HS-5 (cell line): ENCODE results near the gene WNK2.

Experiments used
- DNase-seq: peaks from one replicate; pipeline ENCODE4 v3.0.0-alpha.2; 2012; ENCODE audit warnings: low read depth

WNK2 gene

GRCh38 chr9:93185266-93186214 is 1.6 kb downstream of the WNK2 start:
- no peak for DNase-seq

GRCh38 chr9:93186215-93186945 is 2.4 kb downstream of the WNK2 start:
- DNase-seq = no peak

DNA sequence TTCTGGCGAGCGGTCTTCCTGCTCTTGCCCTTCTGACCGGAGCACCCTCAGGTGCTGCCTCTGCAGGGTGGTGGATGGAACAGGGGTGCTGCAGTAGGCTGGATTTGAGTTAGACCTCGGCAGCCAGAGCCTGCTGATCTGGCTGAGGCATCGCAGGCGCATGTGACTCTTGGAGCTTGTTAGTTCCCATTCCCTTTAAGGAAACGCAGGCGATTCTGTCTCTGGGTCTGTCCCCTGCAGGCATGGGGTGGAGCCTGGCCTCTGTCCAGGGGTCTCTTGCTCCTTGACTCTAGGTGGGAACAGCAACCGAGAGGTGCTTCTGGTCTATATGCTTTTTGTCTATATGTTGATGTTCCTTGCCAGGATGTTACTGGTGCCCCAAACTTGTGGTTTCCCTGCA is 3.1 kb downstream of the WNK2 start:
- no peak for DNase-seq

- DNase-seq = no peak
Measured at GRCh38 chr9:93187574-93187973, 3.6 kb downstream of the WNK2 start.

DNA sequence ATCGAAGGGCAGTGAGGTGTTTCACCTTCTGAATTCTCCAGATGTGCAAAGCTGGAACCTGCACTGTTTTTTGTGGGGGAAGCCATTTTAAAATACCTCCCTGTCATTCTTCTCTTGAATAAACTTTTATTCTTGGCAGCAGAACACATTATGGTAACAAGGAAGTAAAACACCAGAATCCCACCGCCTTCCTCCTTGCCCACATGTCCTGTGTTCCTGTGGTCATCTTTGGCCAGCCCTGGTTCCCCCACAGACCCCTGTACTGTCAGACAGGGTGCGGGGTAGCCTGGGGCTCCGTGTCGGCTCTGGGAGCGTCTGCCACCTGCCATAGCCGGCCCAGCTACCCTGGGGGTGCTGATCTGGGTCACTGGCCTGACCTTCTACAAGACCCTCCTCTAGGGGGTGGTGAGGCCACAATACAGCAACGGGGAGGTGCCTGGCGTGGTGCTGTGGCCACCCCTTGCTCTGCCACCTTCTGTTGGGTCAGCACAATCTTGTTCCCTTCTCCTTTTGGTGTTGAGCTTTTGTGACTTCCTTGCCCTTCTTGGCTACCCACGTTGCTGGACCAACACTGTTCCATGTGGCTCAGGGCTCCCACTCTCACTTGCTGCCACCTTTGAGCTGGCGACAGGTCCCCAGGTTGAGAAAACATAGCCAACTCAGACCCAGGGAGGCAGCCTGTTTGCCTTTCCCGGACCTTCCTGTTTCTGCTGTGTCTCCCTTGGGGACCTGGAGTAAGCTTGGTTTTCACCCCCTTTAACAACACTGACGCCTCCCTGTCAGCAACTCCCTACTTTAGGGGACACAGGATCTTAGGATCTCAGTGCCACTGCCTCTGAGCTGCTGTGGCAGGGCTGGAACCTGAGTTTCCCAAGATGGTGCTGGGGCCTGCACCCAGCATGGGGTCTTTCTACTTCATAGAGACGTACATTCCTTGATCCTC is 4.8 kb downstream of the WNK2 start:
- no peak for DNase-seq

DNA sequence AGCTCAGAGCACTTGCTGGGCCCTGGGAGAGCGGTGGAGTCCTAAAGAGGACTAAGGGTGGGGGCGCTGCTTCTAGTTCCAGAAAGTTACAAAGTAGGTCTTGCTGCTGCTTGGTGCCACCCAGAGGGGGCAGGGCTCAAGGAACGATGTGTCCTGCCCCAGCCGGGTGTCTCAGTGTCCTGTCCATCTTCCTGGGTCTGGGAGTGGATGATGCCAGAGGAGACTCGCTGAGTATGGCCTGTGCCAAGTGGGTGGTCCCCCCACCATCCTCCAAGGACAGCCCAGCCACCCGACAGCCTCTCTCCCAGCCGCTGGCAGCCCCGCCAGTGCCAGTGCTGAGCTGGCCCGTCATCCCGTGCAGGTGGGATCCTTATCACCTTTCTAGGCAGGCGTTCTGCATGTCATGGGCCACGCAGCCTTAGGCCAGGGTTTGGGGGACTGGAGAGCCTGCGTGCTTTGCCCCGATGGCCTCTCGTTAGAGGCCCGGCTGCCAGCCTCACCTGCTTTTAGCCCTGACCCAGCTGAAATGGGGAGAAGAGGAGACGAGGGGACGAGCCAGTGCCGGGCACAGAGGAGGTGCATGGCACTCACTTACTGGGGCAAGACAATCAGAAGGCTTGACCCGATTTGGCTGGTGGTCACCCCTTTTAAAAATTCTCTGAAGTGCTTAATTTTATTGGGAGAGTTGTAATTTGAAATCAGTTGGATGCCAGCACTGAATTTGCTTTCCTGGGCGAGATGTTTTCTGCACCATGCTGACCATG is 5.6 kb downstream of the WNK2 start:
- DNase-seq = no peak

DNA sequence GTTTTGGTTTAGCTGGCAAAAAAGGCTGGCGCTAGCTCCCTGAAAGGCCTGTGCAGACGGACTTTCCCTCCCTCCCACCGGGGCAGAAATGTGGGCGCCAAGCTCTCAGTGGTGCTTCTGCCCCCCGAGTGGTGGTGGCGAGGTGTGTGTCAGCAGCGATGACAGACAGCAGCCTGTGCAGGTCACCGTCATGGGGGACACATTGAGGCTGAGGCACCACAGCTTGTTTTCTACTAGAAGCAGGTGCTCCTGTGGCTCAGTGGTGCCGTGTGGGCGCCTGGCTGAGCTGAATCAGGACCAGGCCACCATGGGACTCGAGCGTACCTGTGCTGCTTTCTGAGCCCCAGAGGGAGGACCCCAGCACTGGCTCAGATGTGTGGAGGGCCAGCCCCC is 6.2 kb downstream of the WNK2 start:
- no peak for DNase-seq

- no peak for DNase-seq
Measured at GRCh38 chr9:93190656-93191353, 6.9 kb downstream of the WNK2 start.

DNA sequence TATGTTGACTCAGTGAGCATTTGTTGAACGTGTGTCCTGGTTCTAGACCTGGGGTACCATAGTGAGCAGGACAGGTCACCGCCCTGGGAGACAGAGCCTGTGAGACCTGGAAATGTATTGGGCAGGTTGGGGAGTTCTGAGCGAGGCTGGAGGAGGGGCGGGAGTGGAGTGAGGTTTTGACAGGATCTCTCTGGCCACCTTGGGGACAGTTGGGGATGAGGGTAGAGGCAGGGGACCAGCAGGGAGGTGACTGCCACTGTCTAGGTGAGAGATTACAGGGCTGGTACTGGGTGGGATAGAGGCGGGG is 7.4 kb downstream of the WNK2 start:
- no peak for DNase-seq

DNA sequence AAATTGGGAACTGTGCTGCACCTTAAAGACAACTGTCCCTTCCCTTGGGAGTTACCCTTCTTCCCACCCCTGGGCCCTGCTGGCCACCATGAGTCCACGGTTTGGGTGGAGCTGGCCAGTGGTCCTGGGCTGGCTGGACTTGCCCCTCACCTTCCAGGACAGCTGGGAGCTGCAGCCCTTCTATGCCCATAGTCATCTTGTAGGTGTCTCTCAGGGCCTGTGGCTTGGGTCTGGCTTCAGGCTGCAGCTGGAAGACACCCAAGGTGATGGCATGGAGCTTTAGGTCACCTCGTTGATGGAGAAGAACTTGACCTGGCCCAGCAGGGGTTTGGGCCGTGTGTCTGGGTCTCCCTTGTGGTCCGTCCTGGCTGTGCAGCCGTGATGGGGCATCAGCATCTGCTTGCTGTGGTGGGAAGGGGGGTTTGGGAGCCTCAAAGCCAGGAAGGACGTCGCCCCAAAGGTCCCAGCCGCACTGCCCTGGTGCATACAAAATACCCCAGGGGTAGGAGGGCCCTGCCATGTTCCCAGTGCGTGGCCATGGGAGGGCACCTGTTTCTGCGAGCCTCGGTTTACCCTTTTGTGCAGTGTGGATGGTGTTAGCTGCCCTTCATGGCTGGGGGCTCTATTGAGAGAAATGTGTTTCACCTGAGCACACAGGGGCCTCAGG is 8.9 kb downstream of the WNK2 start:
- no peak for DNase-seq

DNA sequence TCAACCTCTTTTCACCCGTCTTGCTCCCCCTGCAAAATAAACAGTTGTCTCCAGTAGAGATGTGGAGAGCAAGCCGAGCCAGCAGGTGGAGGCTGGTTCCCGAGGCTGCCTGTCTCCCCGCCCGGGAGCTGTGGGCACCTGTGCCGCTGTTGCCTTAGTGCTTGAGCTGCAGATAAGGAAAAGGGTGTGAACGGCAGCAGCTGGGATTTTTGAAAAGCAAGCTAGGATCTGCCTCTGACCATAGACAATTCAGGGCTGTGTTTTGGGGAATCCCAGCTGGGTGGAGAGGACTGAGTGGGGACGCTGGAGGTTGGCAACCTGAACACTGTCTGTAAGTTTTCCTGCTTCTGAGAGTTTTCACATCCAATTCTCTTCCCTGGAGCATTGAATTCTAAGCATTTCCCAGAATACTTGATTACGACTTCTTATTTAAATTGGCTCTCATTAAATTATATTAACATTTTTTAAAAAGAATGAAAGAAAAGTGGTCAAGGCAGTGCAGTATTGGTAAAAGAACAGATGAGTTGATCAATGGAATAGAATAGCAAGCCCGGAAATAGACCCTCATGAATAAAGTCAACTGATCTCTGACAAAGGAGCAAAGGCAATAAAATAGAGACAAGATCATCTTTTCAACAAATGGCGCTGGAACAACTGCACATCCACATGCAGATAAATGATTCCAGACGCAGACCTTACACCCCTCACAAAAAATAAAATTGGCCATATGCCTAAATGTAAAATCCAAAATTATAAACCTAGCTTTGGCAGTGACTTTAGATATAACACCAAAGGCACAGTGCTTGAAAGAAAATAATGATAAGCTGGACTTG is 9.7 kb downstream of the WNK2 start:
- no peak for DNase-seq

DNA sequence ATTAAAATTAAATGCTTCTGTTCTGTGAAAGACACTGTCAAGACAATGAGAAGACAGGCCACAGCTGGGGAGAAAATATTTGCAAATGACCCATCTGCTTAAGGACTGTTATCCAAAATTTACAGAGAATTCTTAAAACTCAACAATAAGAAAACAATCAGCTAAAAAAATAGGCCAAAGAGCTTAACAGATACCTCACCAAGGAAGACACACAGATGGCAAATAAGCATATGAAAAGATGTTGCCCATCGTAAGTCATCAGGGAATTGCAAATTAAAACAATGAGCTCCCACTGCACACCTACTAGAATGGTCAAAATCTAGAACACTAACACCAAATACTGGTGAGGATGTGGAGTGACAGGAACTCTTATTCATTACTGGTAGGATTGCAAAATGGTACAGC is 10.3 kb downstream of the WNK2 start:
- DNase-seq = no peak

DNA sequence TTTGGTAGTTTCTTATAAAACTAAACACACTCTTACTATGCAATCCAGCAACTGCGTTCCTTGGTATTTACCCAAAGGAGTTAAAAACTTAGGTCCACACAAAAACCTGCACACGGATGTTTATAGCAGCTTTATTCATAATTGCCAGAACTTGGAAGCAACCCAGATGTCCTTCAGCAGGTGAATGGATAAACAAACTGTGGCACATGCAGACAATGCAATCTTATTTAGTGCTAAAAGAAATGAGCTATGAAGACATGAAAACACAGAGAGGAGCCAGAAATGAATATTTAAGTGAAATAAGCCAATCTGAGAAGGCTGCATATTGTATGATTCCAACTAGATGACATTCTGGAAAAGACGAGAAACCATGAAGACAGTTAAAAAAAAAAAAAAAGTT is 10.7 kb downstream of the WNK2 start:
- no peak for DNase-seq

DNA sequence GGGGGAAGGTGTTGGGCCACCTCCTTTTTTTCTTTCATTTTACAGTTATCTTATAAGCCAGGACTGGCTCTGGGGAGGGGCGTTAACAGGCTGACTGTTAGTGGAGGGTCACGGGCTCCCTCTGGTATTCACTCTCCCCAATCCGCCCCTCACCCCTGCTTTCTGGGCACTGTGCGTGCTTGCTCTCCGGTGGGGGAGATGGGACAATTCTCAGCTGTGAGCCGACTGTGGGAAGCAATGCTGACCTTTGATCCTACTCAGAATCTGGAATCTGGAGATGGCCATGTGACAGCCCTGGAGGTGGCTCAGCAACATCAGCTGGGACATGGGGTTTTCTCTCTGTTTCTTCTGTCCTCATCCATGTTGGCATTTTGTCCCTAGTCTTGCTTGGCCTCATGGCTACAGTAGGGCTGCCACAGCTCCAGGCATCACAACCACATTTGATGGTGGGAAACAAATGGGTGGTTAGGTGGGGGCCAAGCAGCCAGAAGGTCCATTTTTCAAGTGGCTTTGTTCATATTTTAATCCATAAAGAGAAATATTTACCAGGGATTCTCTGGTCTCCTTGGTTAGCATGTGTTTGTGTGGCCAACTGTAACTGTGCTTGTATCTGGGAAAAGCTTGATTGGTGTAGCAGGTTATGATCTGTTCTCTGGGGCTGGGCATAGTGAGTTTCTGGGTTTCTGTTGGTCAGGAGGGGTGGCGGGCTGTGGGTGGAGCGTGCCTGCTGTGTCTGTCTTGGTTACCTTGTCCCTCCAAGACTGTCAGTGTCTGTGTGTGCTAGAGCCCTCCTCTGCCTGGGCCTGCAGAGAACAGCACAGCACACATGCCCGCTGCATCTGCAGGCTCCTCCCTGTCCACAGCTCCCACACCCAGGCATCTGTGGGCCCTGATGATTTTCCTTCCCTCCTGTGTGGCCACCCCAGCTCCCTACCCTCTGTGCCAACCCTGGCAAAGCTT is 12.4 kb downstream of the WNK2 start:
- DNase-seq = no peak

- no peak for DNase-seq
Measured at GRCh38 chr9:93197670-93198069, 13.7 kb downstream of the WNK2 start.

DNA sequence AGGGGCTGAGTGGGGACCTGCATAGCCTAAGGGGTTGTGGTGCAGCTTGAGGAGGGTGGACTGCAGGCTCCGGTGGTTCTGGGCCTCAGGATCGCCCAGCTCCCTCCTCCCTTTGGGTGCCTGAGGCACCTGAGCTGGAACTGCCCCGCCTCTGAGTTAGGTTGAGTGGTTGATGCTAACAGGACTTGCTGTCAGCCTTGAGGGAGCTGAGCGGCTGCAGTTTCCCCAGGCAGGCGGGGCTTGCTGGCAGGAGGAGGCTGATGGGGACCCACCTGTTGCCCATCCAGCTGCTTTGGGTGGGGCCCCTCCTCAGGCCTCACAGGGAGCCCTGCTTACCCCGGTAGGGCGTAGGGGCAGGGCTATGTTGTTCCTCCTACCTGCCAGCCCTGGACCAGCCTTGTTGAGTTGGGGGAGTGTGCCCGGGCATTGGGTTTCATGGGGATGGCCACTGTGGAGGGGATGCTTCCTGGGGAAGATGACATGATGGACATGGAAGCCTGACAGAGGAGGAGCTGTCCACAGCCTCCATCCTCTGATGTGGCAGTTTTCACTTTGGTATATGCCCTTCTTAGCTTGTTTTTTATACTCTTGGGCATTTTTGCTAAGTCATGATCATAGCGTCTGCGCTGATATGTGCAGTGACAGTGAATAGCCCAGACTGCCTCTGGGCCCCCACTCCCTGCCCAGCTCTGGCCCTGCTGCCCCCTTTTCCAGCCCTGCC is 14.3 kb downstream of the WNK2 start:
- no peak for DNase-seq

GRCh38 chr9:93198838-93199625 is 15.1 kb downstream of the WNK2 start:
- DNase-seq = no peak
